Lower leg skin (tissue), 4 donors: ENCODE measurements around the gene WSCD2. TPM values are rescaled to one million over a fixed set of nuclear protein-coding genes. Genes with fewer than 3 reads are reported as not detected.

Experiments
- DNase-seq, 2 donors: peaks; one replicate each; pipeline ENCODE4 v3.0.0-alpha.2; 2019; ENCODE audit warnings: low spot score in 2 of 2
- H3K4me3 ChIP-seq: fragments of 200-600 bp; sonication (generic); 2 replicates; pipeline ENCODE4 v1.5.1; 2017; ENCODE audit warnings: mild to moderate bottlenecking, low read depth; ENCODE audit not compliant: poor library complexity, severe bottlenecking
- POLR2A ChIP-seq, 2 donors: fragments of 450-650 bp; IDR thresholded peaks; one replicate each; pipeline ENCODE4 v1.6.1; 2016 to 2017; ENCODE audit warnings: antibody characterized with exemption in 2 of 2, mild to moderate bottlenecking in 1 of 2, moderate library complexity in 1 of 2
- WGBS, 2 donors: methylation state at CpG; one replicate each; pipeline ENCODE4 v1.1.5; 2018; 5-methylcytosine and 5-hydroxymethylcytosine counted together
- intact Hi-C: fragments of 100-400 bp; cut with DNase I; formaldehyde crosslinking; loops from one replicate; pipeline ENCODE4 v1.15.0; 2023; ENCODE audit warnings: low total_unique reads
- total RNA-seq, 4 donors: library from RNA; depleted of rRNA; stranded (reverse); fragments of >200 nt; gene quantifications; one replicate each; pipeline ENCODE4 v1.1.0, GENCODE V29; 2016
- TF ChIP-seq, protein P1 (sequence below), 3 donors: fragments of 450-650 bp; IDR thresholded peaks; one replicate each; pipeline ENCODE4 v1.5.1; 2016; ENCODE audit warnings: antibody characterized with exemption in 3 of 3, mild to moderate bottlenecking in 3 of 3, moderate library complexity in 2 of 3

Gene WSCD2
- total RNA-seq, 4 donors from 2014 or later = 0.15 to 0.63 (median 0.47) TPM

DNA sequence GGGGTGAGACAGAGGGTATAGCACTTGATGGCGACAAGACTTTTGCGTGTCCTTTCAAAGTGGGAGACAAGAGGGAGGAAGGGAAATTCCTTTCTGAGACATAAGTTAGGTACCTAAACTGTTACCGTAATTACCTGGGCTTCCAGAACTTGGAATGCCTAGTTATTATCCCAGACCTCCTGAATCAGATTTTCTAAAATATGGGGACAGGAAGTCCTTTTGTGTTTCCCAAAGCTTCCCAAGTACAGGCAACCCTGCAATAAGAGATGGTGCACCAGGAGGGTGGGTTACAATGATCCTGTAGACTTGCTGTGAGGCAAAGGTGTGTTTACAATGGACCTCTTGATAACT lies 126.1 kb downstream of the WSCD2 start:
- WGBS, 2 donors = 62 to 82% methylated on average over 3 of the region's 3 CpGs
- intact Hi-C loops = no loop called here
- TF ChIP-seq POLR2A (IDR thresholded peaks at IDR 0.05) = no peak
- TF ChIP-seq, protein P1, sequence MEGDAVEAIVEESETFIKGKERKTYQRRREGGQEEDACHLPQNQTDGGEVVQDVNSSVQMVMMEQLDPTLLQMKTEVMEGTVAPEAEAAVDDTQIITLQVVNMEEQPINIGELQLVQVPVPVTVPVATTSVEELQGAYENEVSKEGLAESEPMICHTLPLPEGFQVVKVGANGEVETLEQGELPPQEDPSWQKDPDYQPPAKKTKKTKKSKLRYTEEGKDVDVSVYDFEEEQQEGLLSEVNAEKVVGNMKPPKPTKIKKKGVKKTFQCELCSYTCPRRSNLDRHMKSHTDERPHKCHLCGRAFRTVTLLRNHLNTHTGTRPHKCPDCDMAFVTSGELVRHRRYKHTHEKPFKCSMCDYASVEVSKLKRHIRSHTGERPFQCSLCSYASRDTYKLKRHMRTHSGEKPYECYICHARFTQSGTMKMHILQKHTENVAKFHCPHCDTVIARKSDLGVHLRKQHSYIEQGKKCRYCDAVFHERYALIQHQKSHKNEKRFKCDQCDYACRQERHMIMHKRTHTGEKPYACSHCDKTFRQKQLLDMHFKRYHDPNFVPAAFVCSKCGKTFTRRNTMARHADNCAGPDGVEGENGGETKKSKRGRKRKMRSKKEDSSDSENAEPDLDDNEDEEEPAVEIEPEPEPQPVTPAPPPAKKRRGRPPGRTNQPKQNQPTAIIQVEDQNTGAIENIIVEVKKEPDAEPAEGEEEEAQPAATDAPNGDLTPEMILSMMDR (IDR thresholded peaks at IDR 0.05) = no peak
- DNase-seq = no peak
- H3K4me3 ChIP-seq = no peak overlapping the region

DNA sequence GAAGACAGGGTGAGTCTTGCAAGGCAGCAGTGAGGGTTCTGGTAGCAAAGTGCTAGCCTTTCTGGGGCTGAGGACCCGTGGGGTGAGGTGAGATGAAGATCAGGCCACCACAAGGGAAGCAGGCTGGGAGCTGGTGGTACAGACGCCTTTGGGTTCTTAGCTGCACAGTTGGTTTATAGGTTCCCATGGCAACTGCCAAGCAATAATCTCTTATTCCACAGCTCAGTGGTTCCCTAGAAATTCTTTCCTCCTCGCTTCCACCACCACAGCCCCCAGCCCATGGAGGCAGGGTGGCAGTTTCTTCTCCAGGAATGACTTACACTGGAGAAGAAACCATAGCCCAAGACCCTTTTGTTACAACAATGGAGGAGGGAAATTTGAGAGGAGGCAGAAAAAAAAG lies 127.9 kb downstream of the WSCD2 start:
- TF ChIP-seq POLR2A (IDR thresholded peaks at IDR 0.05) = no peak
- TF ChIP-seq, protein P1 (IDR thresholded peaks at IDR 0.05) = no peak
- DNase-seq = no peak
- no peak overlapping the region for H3K4me3 ChIP-seq
- intact Hi-C loops = no loop called here
- WGBS, 2 donors = 37 to 38% methylated on average over 3 of the region's 3 CpGs

DNA sequence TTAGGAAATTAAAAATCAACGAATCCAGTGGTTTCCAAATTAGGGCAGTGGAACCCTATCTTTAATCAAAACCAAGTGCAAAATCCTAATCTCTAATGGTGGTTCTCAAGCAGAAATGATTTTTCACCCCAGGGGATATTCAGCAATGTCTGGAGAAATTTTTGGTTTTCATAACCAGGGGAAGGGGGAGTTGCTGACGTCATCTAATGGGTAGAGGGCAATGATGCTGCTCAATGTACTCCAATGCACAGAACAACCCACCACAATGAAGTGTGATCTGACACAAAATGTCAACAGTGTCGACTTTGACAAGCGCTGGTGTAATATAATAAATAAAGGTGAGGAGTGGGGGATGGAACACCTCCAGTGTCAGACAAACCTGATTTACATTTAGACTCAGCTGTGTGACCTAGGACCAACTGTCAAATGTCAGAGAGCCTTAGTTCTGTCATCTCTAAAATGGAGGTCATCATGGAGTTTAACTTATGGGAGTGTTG lies 128.6 kb downstream of the WSCD2 start:
- no peak overlapping the region for H3K4me3 ChIP-seq
- TF ChIP-seq, protein P1 (IDR thresholded peaks at IDR 0.05) = no peak
- TF ChIP-seq POLR2A (IDR thresholded peaks at IDR 0.05) = no peak
- 65 to 73% methylated on average over 4 of the region's 4 CpGs for WGBS, 2 donors
- intact Hi-C loops = no loop called here
- DNase-seq = no peak

DNA sequence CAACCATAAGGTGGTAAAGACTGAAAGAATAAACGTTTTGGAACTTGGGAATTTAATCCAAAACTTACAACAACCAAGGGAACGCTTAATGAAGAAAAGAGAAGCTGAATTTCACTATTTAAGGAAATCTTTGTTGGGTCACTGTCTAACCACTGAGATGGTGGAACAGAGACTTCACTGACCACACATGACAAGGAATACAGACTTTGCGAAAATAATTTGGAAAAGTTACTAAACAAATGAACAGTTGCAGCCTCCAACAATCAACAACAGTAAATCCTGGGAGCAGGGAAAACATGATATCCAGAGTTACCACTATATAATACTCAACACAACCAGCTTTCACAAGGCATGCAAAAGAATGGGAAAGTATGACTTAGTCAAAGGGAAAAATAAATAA lies 131.0 kb downstream of the WSCD2 start:
- TF ChIP-seq POLR2A (IDR thresholded peaks at IDR 0.05) = no peak
- TF ChIP-seq, protein P1 (IDR thresholded peaks at IDR 0.05) = no peak
- WGBS, 2 donors = 57% methylated on average over 3 of the region's 3 CpGs
- DNase-seq = no peak
- intact Hi-C loops = no loop called here
- H3K4me3 ChIP-seq = no peak overlapping the region

DNA sequence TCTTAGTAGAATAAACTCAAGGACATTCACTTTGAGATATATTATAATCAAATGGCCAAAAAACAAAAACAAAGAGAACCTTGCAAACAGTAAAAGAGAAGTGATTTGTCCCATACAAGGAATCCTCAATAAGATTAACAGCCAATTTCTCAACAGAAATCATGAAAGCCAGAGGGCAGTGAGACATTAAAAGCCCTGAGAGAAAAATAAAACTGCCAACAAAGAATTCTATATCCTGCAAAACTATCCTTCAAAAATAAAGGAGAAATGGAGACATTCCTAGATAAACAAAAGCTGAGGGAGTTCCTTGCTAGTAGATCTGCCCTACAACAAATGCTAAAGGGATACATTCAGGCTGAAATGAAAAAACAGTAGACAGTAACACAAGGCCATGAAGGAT lies 131.9 kb downstream of the WSCD2 start:
- no peak for TF ChIP-seq POLR2A (IDR thresholded peaks at IDR 0.05)
- TF ChIP-seq, protein P1 (IDR thresholded peaks at IDR 0.05) = no peak
- intact Hi-C loops = no loop called here
- no peak overlapping the region for H3K4me3 ChIP-seq
- DNase-seq = no peak

DNA sequence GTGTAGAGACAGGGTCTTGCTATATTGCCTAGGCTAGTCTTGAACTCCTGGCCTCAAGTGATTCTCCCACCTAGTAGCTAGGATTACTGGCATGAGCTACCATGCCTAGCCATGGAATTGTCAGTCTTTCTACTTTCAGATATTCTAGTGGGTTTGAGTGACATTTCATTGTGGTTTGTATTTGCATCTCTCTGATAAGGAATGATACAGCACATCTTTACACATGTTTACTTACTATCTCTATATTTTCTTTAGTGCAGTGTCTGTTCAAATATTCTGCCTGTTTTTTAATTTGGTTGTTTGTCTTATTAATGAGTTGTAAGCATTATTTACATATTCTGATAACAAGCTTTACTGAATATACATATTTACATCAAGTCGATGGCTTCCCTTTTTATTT lies 136.4 kb downstream of the WSCD2 start:
- intact Hi-C loops = no loop called here
- WGBS, 2 donors = 86 to 95% methylated on average over 1 of the region's 1 CpG
- H3K4me3 ChIP-seq = no peak overlapping the region
- TF ChIP-seq, protein P1 (IDR thresholded peaks at IDR 0.05) = no peak
- no peak for TF ChIP-seq POLR2A (IDR thresholded peaks at IDR 0.05)
- DNase-seq = no peak
